GM12878 (cell line): Measurements from ENCODE around the gene RHBDD1. TPM values are rescaled to one million over a fixed set of nuclear protein-coding genes. Genes with fewer than 3 reads are reported as not detected.

ENCODE experiments used
- ATAC-seq: fragments of 200-7000 bp; cut with Tn5 transposase; 3 replicates; pipeline ENCODE4 v1.9.1; 2020; ENCODE audit warnings: mild to moderate bottlenecking, moderate library complexity
- BruUV-seq: library from RNA; stranded (reverse); fragments of 400-500 nt; replicated peaks from 2 replicates; lab custom pipeline; 2021; lab: Mats Ljungman, UMichigan
- CTCF ChIA-PET: fragments of 300-600 bp; sonication (Branson Sonifier 250); formaldehyde crosslinking; extraction: SDS; loops from one replicate; lab custom pipeline; 2021; ENCODE audit warnings: inconsistent platforms; lab: Yijun Ruan, JAX
- POLR2A ChIA-PET: fragments of 350-600 bp; formaldehyde crosslinking; extraction: SDS; loops from one replicate; lab custom pipeline; 2021; ENCODE audit warnings: inconsistent platforms; lab: Charles Lee
- RAD21 ChIA-PET: fragments of 300-600 bp; sonication (Branson Sonifier 250); formaldehyde crosslinking; loops from one replicate; lab custom pipeline; 2023; ENCODE audit warnings: antibody characterized with exemption; ENCODE audit not compliant: unreplicated experiment; lab: Charles Lee
- SMC1A ChIA-PET: fragments of 300-600 bp; sonication (Branson Sonifier 250); formaldehyde crosslinking; loops from one replicate; lab custom pipeline; 2023; ENCODE audit not compliant: unreplicated experiment, uncharacterized antibody; lab: Charles Lee
- DNase-seq: peaks from one replicate; pipeline ENCODE4 v3.0.0-alpha.2; 2011; ENCODE audit warnings: low read depth, low spot score
- FAIRE-seq: peaks from 3 replicates; lab custom pipeline; 2011; peaks lifted over from hg19 to GRCh38; lab: Jason Lieb, UNC
- H2AFZ ChIP-seq: 2 replicates; pipeline ENCODE4 v1.6.0; 2011; ENCODE audit warnings: low read depth, low read length, control low read depth; ENCODE audit not compliant: control insufficient read depth
- H3K27ac ChIP-seq: 2 replicates; pipeline ENCODE4 v1.5.1; 2011; ENCODE audit warnings: control low read depth; ENCODE audit not compliant: control insufficient read depth, insufficient read depth
- H3K27me3 ChIP-seq, 2 experiments: replicated peaks in 1 of 2; 2 replicates each; pipeline versions ENCODE4 v1.6.0 to v1.6.1; 2011; ENCODE audit warnings: low read length in 1 of 2; ENCODE audit not compliant: control insufficient read depth in 2 of 2, insufficient read depth in 2 of 2
- H3K36me3 ChIP-seq, 2 experiments: 2 replicates each; pipeline ENCODE4 v1.5.1; 2011; ENCODE audit warnings: low read length in 1 of 2; ENCODE audit not compliant: control insufficient read depth in 2 of 2, insufficient read depth in 2 of 2
- H3K4me1 ChIP-seq: 2 replicates; pipeline ENCODE4 v1.6.1; 2011; ENCODE audit warnings: mild to moderate bottlenecking, low read length, moderate library complexity, mixed read lengths; ENCODE audit not compliant: control insufficient read depth, insufficient read depth
- H3K4me2 ChIP-seq: 2 replicates; pipeline ENCODE4 v1.6.0; 2011; ENCODE audit warnings: control low read depth; ENCODE audit not compliant: control insufficient read depth, insufficient read depth
- H3K4me3 ChIP-seq: fragments of 200-600 bp; sonication (generic); 2 replicates; pipeline ENCODE4 v1.5.1; 2016
- H3K79me2 ChIP-seq: 2 replicates; pipeline ENCODE4 v1.6.0; 2011; ENCODE audit warnings: low read length; ENCODE audit not compliant: control insufficient read depth, insufficient read depth
- H3K9ac ChIP-seq: 2 replicates; pipeline ENCODE4 v1.8.0; 2011; ENCODE audit warnings: low read length, control low read depth, mixed read lengths; ENCODE audit not compliant: control insufficient read depth, insufficient read depth
- H3K9me3 ChIP-seq: replicated peaks from 3 replicates; pipeline ENCODE4 v1.5.1; 2011; ENCODE audit warnings: mild to moderate bottlenecking, low read length; ENCODE audit not compliant: control insufficient read depth, insufficient read depth
- H4K20me1 ChIP-seq: 2 replicates; pipeline ENCODE4 v1.6.0; 2011; ENCODE audit not compliant: control insufficient read depth, insufficient read depth
- ATF2 ChIP-seq: IDR thresholded peaks from 2 replicates; pipeline ENCODE4 v1.6.1; 2012; ENCODE audit warnings: low read length, inconsistent platforms
- CTCF ChIP-seq, 3 experiments: IDR thresholded peaks in 2 of 3; conservative IDR thresholded peaks in 1 of 3; 2 replicates each; pipeline ENCODE4 v1.5.1; 2011; ENCODE audit warnings: low read depth in 3 of 3, low read length in 3 of 3, mild to moderate bottlenecking in 3 of 3, control low read depth in 2 of 3, moderate library complexity in 2 of 3, inconsistent platforms in 1 of 3, mixed read lengths in 1 of 3; ENCODE audit not compliant: control insufficient read depth in 2 of 3, insufficient read depth in 1 of 3; ENCODE audit errors: extremely low read depth in 1 of 3
- E2F8 ChIP-seq: fragments of 450-650 bp; IDR thresholded peaks from 2 replicates; pipeline ENCODE4 v1.6.1; 2018; ENCODE audit warnings: mild to moderate bottlenecking, low read depth, moderate library complexity; ENCODE audit not compliant: partially characterized antibody
- EED ChIP-seq: sonication (generic); IDR thresholded peaks from 2 replicates; pipeline ENCODE4 v1.6.1; 2016; ENCODE audit warnings: antibody characterized with exemption, low read depth
- MEF2A ChIP-seq: IDR thresholded peaks from 2 replicates; pipeline ENCODE4 v1.6.1; 2011; ENCODE audit warnings: low read depth, mild to moderate bottlenecking, low read length, moderate library complexity; ENCODE audit not compliant: insufficient read depth
- NKRF ChIP-seq: fragments of 450-650 bp; conservative IDR thresholded peaks from 2 replicates; pipeline ENCODE4 v1.6.1; 2017; ENCODE audit warnings: mild to moderate bottlenecking, moderate library complexity
- POLR2A ChIP-seq: IDR thresholded peaks from 2 replicates; pipeline ENCODE4 v1.6.1; 2011; ENCODE audit warnings: low read depth, mild to moderate bottlenecking, low read length
- RAD21 ChIP-seq: IDR thresholded peaks from 2 replicates; pipeline ENCODE4 v1.6.1; 2011; ENCODE audit warnings: mild to moderate bottlenecking, low read depth, low read length, moderate library complexity; ENCODE audit not compliant: insufficient read depth
- SMC3 ChIP-seq: IDR thresholded peaks from 2 replicates; pipeline ENCODE4 v1.6.1; 2011; ENCODE audit warnings: low read length, improper control_type of control experiment, borderline replicate concordance
- SUZ12 ChIP-seq: fragments of 200-600 bp; sonication (generic); IDR thresholded peaks from one replicate; pipeline ENCODE4 v1.6.1; 2018; ENCODE audit warnings: antibody characterized with exemption, mild to moderate bottlenecking; ENCODE audit not compliant: unreplicated experiment
- TBL1XR1 ChIP-seq: IDR thresholded peaks from 2 replicates; pipeline ENCODE4 v1.6.1; 2012; ENCODE audit warnings: low read depth, low read length, improper control_type of control experiment
- TCF12 ChIP-seq: IDR thresholded peaks from 2 replicates; pipeline ENCODE4 v1.6.1; 2011; ENCODE audit warnings: low read depth, mild to moderate bottlenecking, low read length
- ZNF217 ChIP-seq: fragments of 450-650 bp; IDR thresholded peaks from 2 replicates; pipeline ENCODE4 v1.6.1; 2017; ENCODE audit warnings: antibody characterized with exemption, mild to moderate bottlenecking
- WGBS: methylation state at CpG from one replicate; pipeline ENCODE4 v1.1.6; 2016; ENCODE audit warnings: low lambda C conversion rate; ENCODE audit not compliant: insufficient replicate concordance, insufficient coverage; ENCODE audit errors: missing lambda C conversion rate; 5-methylcytosine and 5-hydroxymethylcytosine counted together
- in situ Hi-C: fragments of 300-500 bp; cut with MboI; formaldehyde crosslinking; loops from 9 replicates; pipeline ENCODE4 v1.14.3; 2018; ENCODE audit warnings: mixed read lengths
- intact Hi-C: fragments of 100-400 bp; cut with micrococcal nuclease; formaldehyde crosslinking; loops from one replicate; pipeline ENCODE4 v1.14.2; 2022; ENCODE audit not compliant: unreplicated experiment
- polyA plus RNA-seq, 11 experiments: library from polyadenylated mRNA; depleted of rRNA in 4 of 11; unstranded in 6 of 11; stranded (reverse) in 5 of 11; fragments of >200 nt; fragmentation: Nextera tagmentation in 4 of 11; fragmentation: Illumina TruSeq in 1 of 11; extraction: Ambion mirVana in 4 of 11; extraction: Trizol in 1 of 11; gene quantifications; 1 replicate in 1 of 11; 2 replicates in 10 of 11; pipeline versions ENCODE4 v1.2.1 to v1.2.3, GENCODE V29; 2011 to 2016; ENCODE audit warnings: inconsistent platforms in 2 of 11, missing spikeins in 2 of 11, low read depth in 1 of 11
- total RNA-seq, 4 experiments: library from RNA; depleted of rRNA in 3 of 4; stranded (reverse); fragments of >200 nt in 3 of 4; fragmentation: Illumina TruSeq in 1 of 4; extraction: Trizol in 1 of 4; gene quantifications; 2 replicates each; pipeline versions ENCODE4 v1.2.1 to v1.2.3, GENCODE V29; 2013 to 2021

RHBDD1 gene
- total and polyA plus RNA-seq, 10 of the 15 experiments (the other 5 are each of a cell fraction or from before 2014, with no cell fraction given), result 7.1 to 36.4 (median 14.7) TPM

GRCh38 chr2:226796012-226796839 lies 39.6 kb upstream of the RHBDD1 start (continued):
- TF ChIP-seq ATF2, result no peak
- no peak for TF ChIP-seq MEF2A
- TF ChIP-seq ZNF217, result no peak
- TF ChIP-seq SUZ12, result no peak
- no peak for TF ChIP-seq E2F8
- TF ChIP-seq POLR2A, result no peak
- TF ChIP-seq TCF12, result no peak
- no peak for TF ChIP-seq TBL1XR1

- no peaks in the 10 kb centered on the region for H3K79me2 ChIP-seq
- no peak overlapping the region for H3K4me3 ChIP-seq
- intact Hi-C loops, result no loop called here
- H3K4me1 ChIP-seq, result peaks cover 8% of the 10 kb centered on the region
- no peaks in the 10 kb centered on the region for H3K27me3 ChIP-seq
- no peaks in the 10 kb centered on the region for H4K20me1 ChIP-seq
- H3K9ac ChIP-seq, result no peak overlapping the region
- RAD21 ChIA-PET, result interaction anchor here (1.3 kb wide), 1 partner anchor 581 kb away, joined by 4 read pairs; no protein-coding TSS in a partner anchor
- SMC1A ChIA-PET, result no interaction called here
- DNase-seq, result no peak
- TF ChIP-seq RAD21 (peak; percentile 65), SMC3 (peak; percentile 25; the same call in 1 of the 2 replicates), CTCF (IDR thresholded peaks at IDR 0.05 in 2 of 3, conservative IDR thresholded peaks at IDR 0.05 in 1 of 3; ENCODE audit: control insufficient read depth in 2 of 3, extremely low read depth in 1 of 3, insufficient read depth in 1 of 3, low read depth in 3 of 3, low read length in 3 of 3) (peak; percentile 27 to 31 (median 29); a peak in 4 of 6 replicates), EED (no peak), NKRF (no peak)
- TF ChIP-seq, all 136 proteins: peak for 3
- no peaks in the 10 kb centered on the region for H3K9me3 ChIP-seq
- FAIRE-seq (no peak), ATAC-seq (no peak)
- H2AFZ ChIP-seq, result no peak overlapping the region
- no TSS peak for BruUV-seq
- in situ Hi-C loops, result loop anchor here (5.0 kb wide), 2 partner anchors 910 to 1130 kb away; no protein-coding TSS in a partner anchor
- CTCF ChIA-PET, result no interaction called here
- POLR2A ChIA-PET, result no interaction called here
- no peak overlapping the region for H3K4me2 ChIP-seq
- no peaks in the 10 kb centered on the region for H3K36me3 ChIP-seq
- H3K27ac ChIP-seq, result no peak overlapping the region
- 85% methylated on average over 17 of the region's 17 CpGs for WGBS
Measured at GRCh38 chr2:226796840-226797288, 39.0 kb upstream of the RHBDD1 start.
